ENCODE data around the gene KYAT1. TPM values are rescaled to one million over a fixed set of nuclear protein-coding genes. Genes with fewer than 3 reads are reported as not detected.

KYAT1 gene
- total RNA-seq, 1 experiment from 2014 or later, result 27.6 TPM

DNA sequence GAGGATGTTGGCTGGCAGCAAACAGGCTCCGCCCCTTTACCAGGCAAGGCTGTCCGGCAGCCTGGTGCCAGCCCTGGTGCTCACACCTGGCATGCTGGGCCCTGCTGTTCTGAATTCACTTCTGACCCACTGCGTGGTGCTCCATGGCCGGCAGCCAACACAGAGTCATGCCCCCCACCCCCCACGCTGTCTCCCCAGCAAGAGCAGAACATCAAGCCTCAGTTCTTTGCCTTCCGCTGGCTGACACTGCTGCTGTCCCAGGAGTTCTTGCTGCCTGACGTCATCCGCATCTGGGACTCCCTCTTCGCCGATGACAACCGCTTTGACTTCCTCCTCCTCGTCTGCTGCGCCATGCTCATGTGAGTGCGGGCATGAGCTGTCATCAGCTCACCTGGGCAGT is 76.1 kb downstream of the KYAT1 start:
- H3K4me3 ChIP-seq, result no peak overlapping the region
- H3K36me3 ChIP-seq (ENCODE audit: low read depth), result peaks cover 18% of the 10 kb centered on the region; the same call in 1 of the 2 replicates
- no peaks in the 10 kb centered on the region for H3K79me2 ChIP-seq (ENCODE audit: low read depth)
- H3K9me2 ChIP-seq (ENCODE audit: insufficient read depth), result no peaks in the 10 kb centered on the region
- H3K27me3 ChIP-seq (ENCODE audit: insufficient read depth, low read depth), result no peaks in the 10 kb centered on the region
- no peak overlapping the region for H2AFZ ChIP-seq
- intact Hi-C loops (cut with micrococcal nuclease; ENCODE audit: unreplicated experiment), result no loop called here
- DNase-seq, result no peak
- no peaks in the 10 kb centered on the region for H3K9me3 ChIP-seq (ENCODE audit: insufficient read depth, low read depth)
- H3K27ac ChIP-seq, result no peak overlapping the region
- 0 out of 2 replicates have a peak, but pooled peaks cover under 1% of the 10 kb centered on the region for H3F3A ChIP-seq (ENCODE audit: insufficient read depth, low read depth)
- BruUV-seq (replicated peaks), result no TSS peak
- TF ChIP-seq EZH2 (IDR thresholded peaks at IDR 0.05; ENCODE audit: low read depth), result no peak
- TF ChIP-seq, protein P1, sequence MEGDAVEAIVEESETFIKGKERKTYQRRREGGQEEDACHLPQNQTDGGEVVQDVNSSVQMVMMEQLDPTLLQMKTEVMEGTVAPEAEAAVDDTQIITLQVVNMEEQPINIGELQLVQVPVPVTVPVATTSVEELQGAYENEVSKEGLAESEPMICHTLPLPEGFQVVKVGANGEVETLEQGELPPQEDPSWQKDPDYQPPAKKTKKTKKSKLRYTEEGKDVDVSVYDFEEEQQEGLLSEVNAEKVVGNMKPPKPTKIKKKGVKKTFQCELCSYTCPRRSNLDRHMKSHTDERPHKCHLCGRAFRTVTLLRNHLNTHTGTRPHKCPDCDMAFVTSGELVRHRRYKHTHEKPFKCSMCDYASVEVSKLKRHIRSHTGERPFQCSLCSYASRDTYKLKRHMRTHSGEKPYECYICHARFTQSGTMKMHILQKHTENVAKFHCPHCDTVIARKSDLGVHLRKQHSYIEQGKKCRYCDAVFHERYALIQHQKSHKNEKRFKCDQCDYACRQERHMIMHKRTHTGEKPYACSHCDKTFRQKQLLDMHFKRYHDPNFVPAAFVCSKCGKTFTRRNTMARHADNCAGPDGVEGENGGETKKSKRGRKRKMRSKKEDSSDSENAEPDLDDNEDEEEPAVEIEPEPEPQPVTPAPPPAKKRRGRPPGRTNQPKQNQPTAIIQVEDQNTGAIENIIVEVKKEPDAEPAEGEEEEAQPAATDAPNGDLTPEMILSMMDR (conservative IDR thresholded peaks at IDR 0.05), result no peak
- ChIA-PET POLR2A (ENCODE audit: unreplicated experiment) (no interaction called here), CTCF (no interaction called here)
- no peaks in the 10 kb centered on the region for H3K4me1 ChIP-seq (replicated peaks; ENCODE audit: insufficient read depth)
- no peaks in the 10 kb centered on the region for H4K20me1 ChIP-seq (ENCODE audit: insufficient read depth)
- no peak overlapping the region for H3K4me2 ChIP-seq

DNA sequence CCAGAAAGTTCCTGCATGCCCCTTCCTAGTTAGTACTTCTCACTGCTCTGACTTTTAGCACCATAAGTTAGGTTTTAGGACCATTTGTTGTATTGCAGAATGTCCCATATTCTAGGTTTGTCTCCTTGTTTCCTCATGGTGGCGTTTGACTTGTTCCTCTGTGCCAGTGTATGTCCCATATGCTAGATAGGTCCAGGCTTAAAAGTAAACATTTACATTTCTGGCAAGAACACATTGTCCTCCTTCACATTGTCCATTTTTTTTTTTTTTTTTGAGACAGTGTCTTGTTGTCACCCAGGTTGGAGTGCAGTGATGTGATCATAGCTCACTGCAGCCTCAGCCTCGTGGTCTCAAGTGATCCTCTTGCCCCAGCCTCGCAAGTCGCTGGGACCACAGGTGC is 79.3 kb downstream of the KYAT1 start:
- no peaks in the 10 kb centered on the region for H4K20me1 ChIP-seq (ENCODE audit: insufficient read depth)
- peaks cover 27% of the 10 kb centered on the region for H3K36me3 ChIP-seq (ENCODE audit: low read depth)
- H3K4me3 ChIP-seq, result no peak overlapping the region
- no peak overlapping the region for H3K27ac ChIP-seq
- H2AFZ ChIP-seq, result no peak overlapping the region
- H3K4me1 ChIP-seq (replicated peaks; ENCODE audit: insufficient read depth), result no peaks in the 10 kb centered on the region
- ChIA-PET POLR2A (ENCODE audit: unreplicated experiment) (no interaction called here), CTCF (interaction anchor here (0.6 kb wide), 1 partner anchor 191 kb away, joined by 12 read pairs; no protein-coding TSS in a partner anchor)
- no peaks in the 10 kb centered on the region for H3K9me3 ChIP-seq (ENCODE audit: insufficient read depth, low read depth)
- no peak for DNase-seq
- H3F3A ChIP-seq (ENCODE audit: insufficient read depth, low read depth), result no peaks in the 10 kb centered on the region
- no peaks in the 10 kb centered on the region for H3K9me2 ChIP-seq (ENCODE audit: insufficient read depth)
- no peaks in the 10 kb centered on the region for H3K27me3 ChIP-seq (ENCODE audit: insufficient read depth, low read depth)
- no peaks in the 10 kb centered on the region for H3K79me2 ChIP-seq (ENCODE audit: low read depth)
- no peak for TF ChIP-seq EZH2 (IDR thresholded peaks at IDR 0.05; ENCODE audit: low read depth)
- TF ChIP-seq, protein P1 (conservative IDR thresholded peaks at IDR 0.05), result no peak
- intact Hi-C loops (cut with micrococcal nuclease; ENCODE audit: unreplicated experiment), result no loop called here
- no peak overlapping the region for H3K4me2 ChIP-seq
- no TSS peak for BruUV-seq (replicated peaks)

DNA sequence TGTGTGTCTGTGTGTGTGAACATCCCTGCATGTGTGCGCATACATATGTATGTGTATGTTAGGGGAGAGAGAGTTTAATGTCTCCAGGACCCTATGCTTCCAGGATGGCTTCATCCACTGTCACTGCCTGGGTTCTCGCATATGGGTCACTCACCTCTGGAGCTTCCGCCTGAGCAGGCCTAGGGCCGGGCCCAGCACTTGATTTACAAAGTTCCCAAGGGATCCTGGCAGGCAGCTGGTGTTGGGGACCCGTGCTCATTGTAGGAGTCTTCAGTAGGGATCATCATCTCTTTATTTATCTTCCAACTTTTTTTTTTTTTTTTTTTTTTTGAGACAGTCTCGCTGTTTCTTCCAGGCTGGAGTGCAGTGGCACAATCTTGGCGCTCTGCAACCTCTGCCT is 81.7 kb downstream of the KYAT1 start:
- no peak for DNase-seq
- peaks cover 22% of the 10 kb centered on the region for H3K36me3 ChIP-seq (ENCODE audit: low read depth)
- no peak overlapping the region for H3K4me3 ChIP-seq
- H3K27me3 ChIP-seq (ENCODE audit: insufficient read depth, low read depth), result no peaks in the 10 kb centered on the region
- no TSS peak for BruUV-seq (replicated peaks)
- no peaks in the 10 kb centered on the region for H3K79me2 ChIP-seq (ENCODE audit: low read depth)
- no peaks in the 10 kb centered on the region for H3K4me1 ChIP-seq (replicated peaks; ENCODE audit: insufficient read depth)
- no peak overlapping the region for H2AFZ ChIP-seq
- no peaks in the 10 kb centered on the region for H4K20me1 ChIP-seq (ENCODE audit: insufficient read depth)
- POLR2A ChIA-PET (ENCODE audit: unreplicated experiment), result interaction anchor here (0.6 kb wide), 1 partner anchor 945 kb away, joined by 3 read pairs; the partner anchor contains the start of gene ENG
- no peaks in the 10 kb centered on the region for H3K9me3 ChIP-seq (ENCODE audit: insufficient read depth, low read depth)
- TF ChIP-seq EZH2 (IDR thresholded peaks at IDR 0.05; ENCODE audit: low read depth), result no peak
- TF ChIP-seq, protein P1 (conservative IDR thresholded peaks at IDR 0.05), result no peak
- H3K9me2 ChIP-seq (ENCODE audit: insufficient read depth), result no peaks in the 10 kb centered on the region
- H3K4me2 ChIP-seq, result no peak overlapping the region
- intact Hi-C loops (cut with micrococcal nuclease; ENCODE audit: unreplicated experiment), result no loop called here
- CTCF ChIA-PET, result no interaction called here
- no peak overlapping the region for H3K27ac ChIP-seq
- H3F3A ChIP-seq (ENCODE audit: insufficient read depth, low read depth), result no peaks in the 10 kb centered on the region

Data from PC-9 (cell line).